ENCODE data around the gene AMBRA1. TPM values are rescaled to one million over a fixed set of nuclear protein-coding genes. Genes with fewer than 3 reads are reported as not detected.

The AMBRA1 gene
- total RNA-seq, 1 donor from 2014 or later, result 33.9 TPM

GRCh38 chr11:46426233-46426991, 167.4 kb downstream of the AMBRA1 start:
- intact Hi-C loops (cut with DNase I), result loop anchor here (2.0 kb wide), 1 partner anchor 70 kb away; no protein-coding TSS in a partner anchor
- ATAC-seq (no peak), DNase-seq (no peak)
- TF ChIP-seq, protein P1, sequence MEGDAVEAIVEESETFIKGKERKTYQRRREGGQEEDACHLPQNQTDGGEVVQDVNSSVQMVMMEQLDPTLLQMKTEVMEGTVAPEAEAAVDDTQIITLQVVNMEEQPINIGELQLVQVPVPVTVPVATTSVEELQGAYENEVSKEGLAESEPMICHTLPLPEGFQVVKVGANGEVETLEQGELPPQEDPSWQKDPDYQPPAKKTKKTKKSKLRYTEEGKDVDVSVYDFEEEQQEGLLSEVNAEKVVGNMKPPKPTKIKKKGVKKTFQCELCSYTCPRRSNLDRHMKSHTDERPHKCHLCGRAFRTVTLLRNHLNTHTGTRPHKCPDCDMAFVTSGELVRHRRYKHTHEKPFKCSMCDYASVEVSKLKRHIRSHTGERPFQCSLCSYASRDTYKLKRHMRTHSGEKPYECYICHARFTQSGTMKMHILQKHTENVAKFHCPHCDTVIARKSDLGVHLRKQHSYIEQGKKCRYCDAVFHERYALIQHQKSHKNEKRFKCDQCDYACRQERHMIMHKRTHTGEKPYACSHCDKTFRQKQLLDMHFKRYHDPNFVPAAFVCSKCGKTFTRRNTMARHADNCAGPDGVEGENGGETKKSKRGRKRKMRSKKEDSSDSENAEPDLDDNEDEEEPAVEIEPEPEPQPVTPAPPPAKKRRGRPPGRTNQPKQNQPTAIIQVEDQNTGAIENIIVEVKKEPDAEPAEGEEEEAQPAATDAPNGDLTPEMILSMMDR (IDR thresholded peaks at IDR 0.05), result no peak
- Histone ChIP-seq H3K27me3 (no peaks in the 10 kb centered on the region), H3K36me3 (peaks cover 32% of the 10 kb centered on the region), H3K4me1 (no peaks in the 10 kb centered on the region), H3K27ac (no peak overlapping the region), H3K9me3 (no peaks in the 10 kb centered on the region), H3K4me3 (no peak overlapping the region)

DNA sequence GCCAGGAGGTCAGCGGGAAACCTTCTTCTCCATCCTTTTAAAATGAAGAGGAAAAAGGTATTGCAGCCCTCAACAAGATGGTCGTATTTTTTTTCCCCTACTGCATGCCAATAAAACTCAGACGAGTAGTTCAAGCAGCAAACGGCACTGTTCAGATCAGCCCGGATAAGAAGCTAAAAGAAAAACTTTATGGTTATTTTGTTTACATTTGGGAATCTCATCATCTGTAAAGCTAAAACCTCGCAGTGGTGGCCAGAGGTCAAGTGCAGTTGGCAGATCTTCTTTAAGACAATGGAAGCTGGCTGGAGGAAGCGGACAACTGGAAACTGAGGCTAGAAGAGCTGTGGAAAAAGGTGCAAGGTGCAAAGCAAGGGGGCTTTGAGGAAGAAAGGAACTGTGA, 171.2 kb downstream of the AMBRA1 start:
- H3K27ac ChIP-seq, result no peak overlapping the region
- no peak for ATAC-seq
- intact Hi-C loops (cut with DNase I), result no loop called here
- no peaks in the 10 kb centered on the region for H3K4me1 ChIP-seq
- TF ChIP-seq, protein P1 (IDR thresholded peaks at IDR 0.05), result no peak
- H3K27me3 ChIP-seq, result no peaks in the 10 kb centered on the region
- H3K9me3 ChIP-seq, result no peaks in the 10 kb centered on the region
- H3K36me3 ChIP-seq, result peaks cover 39% of the 10 kb centered on the region
- no peak for DNase-seq
- no peak overlapping the region for H3K4me3 ChIP-seq

DNA sequence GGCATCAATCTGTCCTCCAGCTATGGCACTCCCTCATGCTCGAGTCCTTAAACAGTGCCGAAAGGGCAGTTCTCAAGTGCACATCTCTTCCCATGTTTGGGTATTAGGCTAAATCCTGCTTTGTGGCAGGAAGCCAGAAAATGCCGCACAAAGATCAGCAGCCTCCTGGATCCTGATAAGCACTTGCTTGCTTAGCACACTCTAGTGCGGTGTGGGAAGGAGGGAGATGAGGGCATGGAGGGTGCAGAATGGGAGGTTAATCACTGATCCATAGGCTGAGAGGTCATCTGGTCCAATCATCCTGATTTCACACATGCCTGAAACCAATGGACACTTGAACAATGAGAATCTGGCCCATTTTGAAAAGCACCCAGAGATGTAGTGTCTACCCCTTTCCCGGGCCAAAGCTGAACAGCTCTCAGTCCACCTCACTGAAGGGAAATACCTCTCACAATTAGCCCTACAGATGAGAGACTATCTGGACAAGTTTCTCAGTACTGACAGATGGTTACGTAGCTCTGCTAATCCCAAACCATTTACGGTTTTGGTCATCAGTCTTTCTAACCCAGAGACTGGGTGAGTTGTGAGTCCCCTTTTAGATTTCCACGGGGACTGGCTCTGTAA, 172.5 kb downstream of the AMBRA1 start:
- Histone ChIP-seq H3K36me3 (peaks cover 46% of the 10 kb centered on the region), H3K27ac (no peak overlapping the region), H3K4me1 (no peaks in the 10 kb centered on the region), H3K9me3 (no peaks in the 10 kb centered on the region), H3K27me3 (no peaks in the 10 kb centered on the region), H3K4me3 (no peak overlapping the region)
- DNase-seq (no peak), ATAC-seq (no peak)
- intact Hi-C loops (cut with DNase I), result no loop called here
- TF ChIP-seq, protein P1 (IDR thresholded peaks at IDR 0.05), result no peak

- intact Hi-C loops (cut with DNase I), result no loop called here
- TF ChIP-seq, protein P1 (IDR thresholded peaks at IDR 0.05), result no peak
- H3K27me3 ChIP-seq, result no peaks in the 10 kb centered on the region
Observed at GRCh38 chr11:46420513-46420912, 173.3 kb downstream of the AMBRA1 start.

DNA sequence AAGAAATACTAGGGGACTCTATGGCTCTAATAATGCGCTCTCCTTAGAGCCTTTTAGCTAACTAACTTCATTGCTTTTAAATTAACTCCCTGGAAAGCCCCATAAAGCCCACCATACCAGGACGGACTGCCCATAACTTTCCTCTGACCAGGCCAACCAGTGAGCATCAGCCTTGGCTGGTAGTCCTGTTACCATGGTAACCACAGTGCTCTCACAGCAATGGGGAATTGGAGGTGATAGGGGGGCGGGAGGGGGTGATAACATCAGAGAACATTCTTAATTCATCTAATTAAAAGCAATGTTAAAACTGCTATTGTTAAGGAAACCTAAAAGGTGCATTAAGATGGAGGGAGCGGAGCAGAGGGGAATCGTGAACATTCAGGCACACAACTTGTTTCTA, 175.1 kb downstream of the AMBRA1 start:
- intact Hi-C loops (cut with DNase I), result no loop called here
- H3K36me3 ChIP-seq, result peaks cover 71% of the 10 kb centered on the region
- H3K4me3 ChIP-seq, result no peak overlapping the region
- H3K4me1 ChIP-seq, result no peaks in the 10 kb centered on the region
- ATAC-seq (no peak), DNase-seq (no peak)
- no peak overlapping the region for H3K27ac ChIP-seq
- no peaks in the 10 kb centered on the region for H3K9me3 ChIP-seq
- no peaks in the 10 kb centered on the region for H3K27me3 ChIP-seq
- TF ChIP-seq, protein P1 (IDR thresholded peaks at IDR 0.05), result no peak

More at GRCh38 chr11:46420513-46420912, 173.3 kb downstream of the AMBRA1 start:
- Histone ChIP-seq H3K9me3 (no peaks in the 10 kb centered on the region), H3K36me3 (peaks cover 54% of the 10 kb centered on the region), H3K4me3 (no peak overlapping the region), H3K4me1 (no peaks in the 10 kb centered on the region), H3K27ac (no peak overlapping the region)
- no peak for ATAC-seq
- no peak for DNase-seq

All from upper lobe of right lung (tissue), 1 donor.